Hindlimb muscle (tissue), 1 donor: ENCODE data around the gene EPB41. TPM values are rescaled to one million over a fixed set of nuclear protein-coding genes. Genes with fewer than 3 reads are reported as not detected.
A peak's percentile ranks its signal among the peaks of the same experiment; 100 is the strongest.
"Not testable (repeated sequence)": the region's sequence is repeated elsewhere in the genome, so short reads cannot be mapped to it uniquely, and the experiment has no call there.

Experiments used
- DNase-seq: peaks from one replicate; pipeline ENCODE4 v3.0.0-alpha.2; 2013
- polyA plus RNA-seq: library from polyadenylated mRNA; unstranded; fragments of 120-200 nt; gene quantifications from one replicate; pipeline ENCODE4 v1.2.1, GENCODE V29; 2013; ENCODE audit not compliant: insufficient read length

Gene EPB41
- polyA plus RNA-seq, 1 donor, result 7.6 TPM

GRCh38 chr1:29113413-29114117 lies 199.2 kb downstream of the EPB41 start:
- no peak for DNase-seq

GRCh38 chr1:29114654-29115053 lies 200.3 kb downstream of the EPB41 start:
- no peak for DNase-seq

GRCh38 chr1:29117381-29117780 lies 203.0 kb downstream of the EPB41 start:
- DNase-seq, result no peak

GRCh38 chr1:29119121-29119929 lies 205.0 kb downstream of the EPB41 start:
- peak; percentile 42 for DNase-seq

- no peak for DNase-seq
Observed at GRCh38 chr1:29120367-29120766, 206.0 kb downstream of the EPB41 start.

- peak; percentile 68 for DNase-seq
Observed at GRCh38 chr1:29120947-29121485, 206.6 kb downstream of the EPB41 start.

- DNase-seq, result peak; percentile 36
Observed at GRCh38 chr1:29121516-29121935, 207.2 kb downstream of the EPB41 start.

GRCh38 chr1:29121936-29122681 lies 207.7 kb downstream of the EPB41 start:
- peak; percentile 73 for DNase-seq

- peak; percentile 79 for DNase-seq
Observed at GRCh38 chr1:29122682-29123052, 208.3 kb downstream of the EPB41 start.

GRCh38 chr1:29123053-29123886 lies 208.9 kb downstream of the EPB41 start:
- DNase-seq, result peak; percentile 55

- peak; percentile 25 for DNase-seq
Observed at GRCh38 chr1:29123887-29124365, 209.6 kb downstream of the EPB41 start, which contains the start of gene TMEM200B. TSS of gene TMEM200B (minus strand) at chr1:29123903. CDS start at chr1:29121828, 2,075 bp downstream.

GRCh38 chr1:29124366-29125236 lies 210.2 kb downstream of the EPB41 start:
- peak; percentile 93 for DNase-seq

- DNase-seq, result peak; percentile 34
Observed at GRCh38 chr1:29125237-29125641, 210.9 kb downstream of the EPB41 start.

GRCh38 chr1:29125788-29126187 lies 211.4 kb downstream of the EPB41 start:
- no peak for DNase-seq

GRCh38 chr1:29126198-29126597 lies 211.8 kb downstream of the EPB41 start:
- no peak for DNase-seq

- DNase-seq, result no peak
Observed at GRCh38 chr1:29128739-29129138, 214.4 kb downstream of the EPB41 start.

GRCh38 chr1:29129916-29130315 lies 215.5 kb downstream of the EPB41 start:
- no peak for DNase-seq

GRCh38 chr1:29131056-29131455 lies 216.7 kb downstream of the EPB41 start:
- not testable (repeated sequence) for DNase-seq

- no peak for DNase-seq
Observed at GRCh38 chr1:29133861-29134694, 219.7 kb downstream of the EPB41 start.

- DNase-seq, result no peak
Observed at GRCh38 chr1:29134695-29135028, 220.3 kb downstream of the EPB41 start.
